GM18858 (cell line): ENCODE results near the gene RHOBTB3.
A peak's percentile ranks its signal among the peaks of the same experiment; 100 is the strongest.
"Not testable (repeated sequence)": the region's sequence is repeated elsewhere in the genome, so short reads cannot be mapped to it uniquely, and the experiment has no call there.

Experiments used
- ATAC-seq: cut with Tn5 transposase; IDR thresholded peaks from one replicate; pipeline ENCODE4 v1.9.1; 2021; ENCODE audit not compliant: unreplicated experiment

RHOBTB3 gene

DNA sequence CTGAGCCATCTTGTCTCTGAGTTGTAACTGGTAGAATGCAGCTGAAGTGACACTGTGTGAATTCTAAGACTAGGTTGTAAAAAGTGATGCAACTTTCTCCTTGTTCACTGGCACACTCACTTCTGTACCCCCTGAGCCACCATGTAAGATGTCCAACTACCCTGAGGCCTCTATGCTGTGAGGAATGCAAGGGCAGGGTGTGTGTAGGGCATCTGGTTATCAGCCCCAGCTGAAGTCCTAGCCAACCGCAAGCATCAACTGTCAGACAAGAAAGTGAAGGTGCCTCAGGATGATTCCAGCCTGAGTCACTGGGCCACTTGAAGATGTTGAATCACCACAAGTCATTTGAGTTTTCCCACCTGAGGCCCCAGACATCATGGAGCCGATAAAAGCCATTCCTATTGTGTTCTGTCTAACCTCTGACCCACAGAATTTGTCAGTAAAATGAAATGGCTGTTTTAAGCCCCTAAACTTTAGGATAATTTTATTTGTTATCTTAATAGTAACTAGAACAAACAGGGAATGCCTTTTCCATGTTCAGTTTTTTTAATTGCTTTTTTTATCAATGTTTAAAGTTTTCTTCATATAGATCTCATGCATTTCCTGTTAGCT is 18.7 kb upstream of the RHOBTB3 start:
- no peak for ATAC-seq

DNA sequence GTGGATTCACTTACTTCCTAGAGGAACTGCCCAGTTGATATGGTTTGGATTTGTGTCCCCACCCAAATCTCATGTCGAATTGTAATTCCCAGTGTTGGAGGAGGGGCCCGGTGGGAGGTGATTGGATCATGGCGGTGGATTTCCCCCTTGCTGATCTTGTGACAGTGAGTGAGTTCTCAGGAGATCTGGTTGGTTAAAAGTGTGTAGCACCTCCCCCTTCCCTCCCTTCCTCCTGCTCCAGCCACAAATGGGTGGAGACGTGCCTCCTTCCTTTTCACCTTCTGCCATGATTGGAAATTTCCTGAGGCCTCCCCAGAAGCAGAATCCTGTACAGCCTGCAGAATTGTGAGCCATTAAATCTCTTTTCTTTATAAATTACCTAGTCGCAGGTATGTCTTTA is 17.9 kb upstream of the RHOBTB3 start:
- ATAC-seq = not testable (repeated sequence)

DNA sequence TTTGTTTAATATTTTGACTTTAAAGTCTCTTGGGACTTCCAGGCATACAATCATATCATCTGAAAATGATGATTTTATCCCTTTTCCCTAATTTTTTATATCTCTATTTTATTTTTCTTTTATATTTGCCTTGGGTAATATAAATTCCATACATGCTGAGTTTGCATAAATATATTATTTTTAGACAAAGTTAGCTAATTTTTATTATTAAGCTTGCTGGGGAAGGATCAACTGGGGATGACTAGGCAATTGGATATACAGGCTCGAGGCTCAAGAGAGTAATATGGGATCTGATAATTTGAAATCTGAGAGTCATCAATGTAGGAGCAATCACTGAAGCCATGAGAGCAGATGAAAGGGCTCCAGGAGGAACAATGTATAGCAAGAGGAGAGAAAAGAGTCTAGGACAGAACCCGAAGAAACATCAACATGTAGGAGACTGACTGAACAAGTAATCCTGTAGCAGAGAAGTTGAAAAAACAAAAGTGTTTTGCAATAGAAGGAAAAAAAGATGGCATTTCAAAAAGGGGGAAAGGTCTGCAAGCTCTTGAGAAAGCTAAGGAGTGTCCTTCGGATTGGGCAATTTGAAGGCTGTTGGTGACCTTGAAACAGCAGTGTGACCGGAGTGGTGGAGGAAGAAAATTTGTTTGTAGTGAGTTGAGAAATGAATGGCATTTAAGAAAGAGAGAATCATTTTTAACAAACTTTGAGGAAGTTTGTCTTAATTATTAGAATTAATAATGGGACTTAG is 17.0 kb upstream of the RHOBTB3 start:
- ATAC-seq = no peak

DNA sequence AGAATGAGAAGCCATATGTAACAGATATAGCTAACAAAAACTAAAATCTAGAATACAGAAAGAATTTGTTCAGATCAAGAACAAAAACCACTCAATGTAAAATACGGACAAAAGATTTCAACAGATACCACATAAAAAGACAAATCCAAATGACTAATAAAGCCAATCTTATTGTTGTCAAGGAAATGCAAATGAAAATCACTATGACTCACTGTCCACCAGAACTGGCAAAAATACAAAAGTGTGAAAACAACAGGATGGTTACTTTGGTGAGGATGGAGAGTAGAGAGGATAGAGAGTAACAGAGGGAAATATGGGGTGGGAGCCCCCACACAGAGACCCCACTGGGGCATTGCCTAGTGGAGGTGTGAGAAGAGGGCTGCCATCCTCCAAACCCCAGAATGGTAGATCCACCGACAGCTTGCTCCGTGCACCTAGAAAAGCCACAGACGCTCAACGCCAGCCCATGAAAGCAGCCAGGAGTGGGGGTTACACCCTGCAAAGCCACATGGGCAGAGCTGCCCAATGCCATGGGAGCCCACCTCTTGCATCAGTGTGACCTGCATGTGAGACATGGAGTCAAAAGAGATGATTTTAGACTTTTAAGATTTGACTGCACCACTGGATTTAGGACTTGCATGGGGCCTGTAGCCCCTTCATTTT is 15.2 kb upstream of the RHOBTB3 start:
- no peak for ATAC-seq

DNA sequence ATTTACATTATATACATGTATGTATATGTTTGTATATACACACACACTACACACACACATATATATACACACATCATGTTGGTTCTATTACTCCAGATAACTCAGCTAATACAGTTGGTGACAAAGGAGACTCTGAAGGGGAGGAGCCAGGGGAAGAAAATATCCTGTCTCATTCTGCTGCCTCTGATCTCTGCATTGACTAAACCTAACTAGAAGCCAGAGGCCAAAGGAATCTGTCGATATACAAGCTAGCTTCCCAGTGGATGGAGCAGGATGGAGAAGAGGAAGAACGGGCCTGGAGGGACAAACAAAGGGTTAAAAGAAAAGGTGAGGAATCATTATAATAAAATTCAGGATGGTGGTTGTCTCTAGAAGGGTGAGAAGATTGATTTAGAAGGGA is 13.7 kb upstream of the RHOBTB3 start:
- ATAC-seq = no peak

DNA sequence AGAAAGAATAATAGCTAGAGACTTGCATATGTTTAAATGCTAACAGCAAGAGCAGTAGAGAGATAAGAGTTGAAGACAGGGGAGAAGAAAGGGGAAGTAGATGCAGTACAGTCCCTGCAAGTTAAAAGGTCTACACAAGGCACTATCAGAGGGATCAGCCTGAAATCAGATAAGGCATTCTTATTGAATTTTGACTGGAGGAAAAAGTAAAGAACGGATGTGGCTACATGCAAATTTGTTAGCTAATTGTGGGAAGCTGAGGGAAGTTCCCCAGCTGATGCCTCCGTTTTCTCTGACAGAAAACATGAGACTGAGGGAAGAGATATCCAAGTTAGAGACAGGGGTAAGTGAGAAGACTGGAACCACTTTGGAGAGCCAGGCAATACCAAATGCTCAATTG is 12.9 kb upstream of the RHOBTB3 start:
- ATAC-seq = peak; percentile 85

DNA sequence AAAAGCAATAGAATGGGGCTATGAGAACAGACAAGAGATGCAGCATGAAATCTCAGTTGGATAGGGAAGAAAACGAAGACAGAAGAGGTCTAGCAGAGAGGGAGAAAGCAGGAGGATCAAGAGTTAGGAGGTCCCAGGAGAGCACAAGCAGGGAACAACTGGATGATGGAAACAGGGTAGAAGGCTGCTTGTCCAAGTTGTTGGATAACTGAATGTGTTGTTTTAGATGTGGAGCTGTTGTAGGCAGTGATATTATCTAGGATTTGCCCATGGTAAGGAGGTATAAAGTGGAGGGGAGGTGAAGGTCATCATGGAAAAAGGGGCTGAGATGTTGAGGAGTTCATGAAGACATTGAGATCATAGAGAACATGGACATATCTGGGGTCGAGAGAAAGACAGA is 12.4 kb upstream of the RHOBTB3 start:
- ATAC-seq = no peak

DNA sequence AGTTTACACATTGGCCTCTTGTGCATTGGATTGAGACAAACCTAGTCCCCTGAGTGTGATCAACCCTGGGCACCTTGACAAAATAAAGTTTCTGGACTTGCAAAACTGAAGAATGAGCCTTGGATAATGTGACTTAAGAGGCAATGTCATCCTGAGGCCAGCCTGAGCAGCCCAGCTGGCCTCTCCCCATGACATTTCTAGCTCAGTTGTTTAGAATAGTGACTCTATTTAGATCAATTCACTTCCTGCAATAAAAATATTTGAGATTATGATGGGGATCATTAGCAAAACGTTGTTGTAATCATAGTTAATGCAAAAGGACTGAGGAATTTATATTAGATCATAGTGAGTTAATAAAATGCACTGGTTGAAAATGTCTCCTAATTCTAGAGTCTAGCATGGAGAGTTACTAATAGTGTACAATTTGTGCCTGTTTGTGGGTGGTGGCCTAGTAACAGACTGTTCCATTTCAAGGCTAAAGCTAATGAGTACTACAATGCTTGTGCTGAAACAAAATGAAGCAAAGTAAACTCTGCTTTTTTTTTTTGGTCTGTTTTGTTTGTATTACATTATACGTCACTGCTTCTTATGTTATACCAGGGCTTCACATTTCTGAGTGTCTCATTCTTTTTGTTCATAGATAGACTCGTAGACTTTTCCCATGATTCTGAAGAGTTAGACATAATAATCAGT is 10.9 kb upstream of the RHOBTB3 start:
- no peak for ATAC-seq

DNA sequence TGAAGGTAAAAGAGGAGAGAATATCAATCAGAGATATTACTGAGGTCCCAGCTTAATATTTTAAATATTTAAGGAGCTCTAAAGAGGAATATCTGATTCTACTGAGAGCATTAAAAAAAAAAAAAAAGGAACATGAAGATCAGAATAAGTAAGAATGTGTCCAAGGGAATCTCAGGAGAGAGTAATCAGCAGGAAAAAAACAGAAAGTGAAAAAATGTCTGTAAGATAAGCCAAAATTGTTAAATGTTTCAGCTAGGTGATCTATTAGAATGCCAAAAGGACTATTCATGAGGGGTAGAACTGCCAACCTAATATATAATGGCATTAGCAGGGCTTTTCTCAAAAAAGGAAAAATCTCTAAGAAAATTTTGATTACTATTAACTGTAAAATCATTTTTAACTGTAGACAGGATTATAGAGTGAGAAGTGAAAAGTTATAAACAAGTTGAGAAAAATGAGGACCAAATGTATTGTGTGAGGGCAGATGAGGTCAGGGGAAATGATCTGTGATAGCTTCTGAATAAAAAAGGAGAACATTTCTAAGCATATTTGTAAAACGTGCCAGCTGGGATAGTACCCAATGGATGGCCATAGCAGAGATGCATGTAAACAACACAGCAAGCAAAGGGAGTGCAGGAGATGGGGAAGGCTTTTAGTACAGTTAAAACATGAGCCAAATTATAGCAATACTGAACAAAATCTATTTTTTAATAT is 9.4 kb upstream of the RHOBTB3 start:
- ATAC-seq = no peak

DNA sequence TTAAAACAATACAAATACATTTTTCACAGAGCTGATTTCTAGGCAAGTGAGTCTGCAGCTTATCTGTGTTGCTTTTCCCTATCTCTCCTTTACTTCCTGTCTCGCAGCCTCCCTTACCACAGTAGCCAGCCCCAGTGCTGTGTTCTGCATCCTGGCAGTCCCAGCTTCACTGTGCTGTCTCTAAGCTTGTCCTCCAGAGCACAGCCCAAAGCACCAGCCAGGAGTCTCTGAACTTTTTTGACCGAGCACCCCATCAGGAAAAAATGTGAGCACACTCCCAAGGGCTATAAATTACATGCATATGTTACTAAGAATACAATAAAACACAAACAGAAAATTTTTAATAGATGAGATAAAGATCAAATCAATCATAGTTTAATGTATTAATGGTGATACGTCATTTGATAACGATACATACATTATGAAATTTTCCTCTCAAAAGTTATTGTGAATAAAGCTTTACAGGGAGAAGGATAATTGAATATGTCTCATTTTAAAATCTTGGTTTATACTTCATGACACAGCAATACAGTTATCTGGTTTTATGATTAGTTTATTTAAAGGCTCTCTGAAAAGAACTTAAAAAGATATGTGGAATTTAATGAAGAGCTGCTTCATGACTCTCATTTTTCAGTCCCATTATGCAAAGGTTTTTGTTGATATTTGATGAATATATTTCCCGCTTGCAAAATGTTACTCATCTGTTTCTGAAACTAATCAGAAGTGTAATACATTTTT is 7.3 kb upstream of the RHOBTB3 start:
- ATAC-seq = no peak

DNA sequence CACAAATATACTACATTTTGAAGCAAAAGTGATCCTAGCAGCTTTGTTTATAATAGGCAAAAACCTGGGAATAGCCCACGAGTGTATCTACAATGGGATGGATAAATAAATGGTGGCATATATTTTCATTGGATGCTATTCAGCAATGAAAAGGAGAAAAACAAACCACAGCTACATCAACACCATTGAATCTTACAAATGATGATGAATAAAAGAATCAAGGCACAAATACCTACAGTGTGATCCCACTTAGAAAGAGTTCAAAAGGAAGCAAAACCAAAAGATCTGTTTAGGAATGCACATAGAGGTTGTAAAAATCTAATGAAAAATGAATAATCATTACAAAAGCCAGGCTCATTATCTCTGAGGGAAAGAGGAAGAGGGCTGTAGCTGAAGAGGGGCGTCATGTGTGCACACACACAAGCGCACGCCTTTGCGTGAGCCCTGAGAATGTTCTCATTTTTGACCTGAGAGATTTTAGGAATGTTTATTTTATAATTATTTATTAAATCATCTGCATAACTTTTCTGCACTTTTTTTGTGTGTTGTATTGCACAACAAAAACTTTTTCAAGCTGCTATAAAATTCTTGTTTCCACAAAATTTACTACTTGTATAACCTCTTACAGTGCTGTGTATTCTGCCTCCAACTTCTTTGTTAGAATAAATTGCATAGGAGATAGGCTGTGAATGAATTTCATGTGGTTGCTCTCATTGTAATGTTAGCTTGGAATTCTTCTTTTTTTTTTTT is 5.9 kb upstream of the RHOBTB3 start:
- no peak for ATAC-seq

DNA sequence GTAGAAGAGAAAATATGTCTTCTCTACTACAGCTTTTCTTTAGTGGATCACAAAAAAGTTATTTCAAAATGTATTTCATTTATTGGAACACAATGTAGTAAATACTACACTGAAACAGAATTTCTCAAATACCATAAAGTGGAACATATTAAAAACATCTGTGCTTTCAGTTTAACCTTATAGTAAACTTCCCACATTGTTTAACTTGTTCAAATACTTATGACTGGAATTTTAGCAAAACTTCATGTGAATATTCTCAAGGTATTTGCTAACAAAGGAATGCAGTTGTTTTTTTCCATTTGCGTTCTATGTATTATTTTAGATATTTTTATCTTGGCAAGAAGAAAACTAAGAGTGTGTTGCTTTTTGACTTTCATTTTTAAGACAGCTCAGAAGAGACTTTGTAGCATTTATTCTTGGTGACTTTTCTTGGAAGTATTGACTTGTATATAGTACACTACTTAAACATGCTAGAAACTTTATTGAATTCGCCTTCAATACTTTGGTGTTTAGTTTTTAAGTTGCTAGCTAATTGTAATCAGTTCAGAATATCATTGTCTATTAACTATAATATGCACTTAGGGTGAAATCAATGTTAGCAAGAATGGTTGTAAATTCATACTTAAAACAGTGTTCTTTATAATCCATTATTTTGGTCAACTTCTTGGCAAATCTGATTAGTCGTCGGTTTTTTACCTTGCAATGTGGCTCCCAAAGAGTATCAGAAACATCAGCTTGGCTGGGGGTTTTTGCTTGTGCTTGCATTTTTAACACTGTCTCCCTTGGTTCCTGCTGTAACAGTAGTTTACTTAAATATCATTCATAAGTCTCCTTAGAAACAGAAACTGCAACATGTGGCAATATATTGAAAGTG is 5.0 kb upstream of the RHOBTB3 start:
- no peak for ATAC-seq

DNA sequence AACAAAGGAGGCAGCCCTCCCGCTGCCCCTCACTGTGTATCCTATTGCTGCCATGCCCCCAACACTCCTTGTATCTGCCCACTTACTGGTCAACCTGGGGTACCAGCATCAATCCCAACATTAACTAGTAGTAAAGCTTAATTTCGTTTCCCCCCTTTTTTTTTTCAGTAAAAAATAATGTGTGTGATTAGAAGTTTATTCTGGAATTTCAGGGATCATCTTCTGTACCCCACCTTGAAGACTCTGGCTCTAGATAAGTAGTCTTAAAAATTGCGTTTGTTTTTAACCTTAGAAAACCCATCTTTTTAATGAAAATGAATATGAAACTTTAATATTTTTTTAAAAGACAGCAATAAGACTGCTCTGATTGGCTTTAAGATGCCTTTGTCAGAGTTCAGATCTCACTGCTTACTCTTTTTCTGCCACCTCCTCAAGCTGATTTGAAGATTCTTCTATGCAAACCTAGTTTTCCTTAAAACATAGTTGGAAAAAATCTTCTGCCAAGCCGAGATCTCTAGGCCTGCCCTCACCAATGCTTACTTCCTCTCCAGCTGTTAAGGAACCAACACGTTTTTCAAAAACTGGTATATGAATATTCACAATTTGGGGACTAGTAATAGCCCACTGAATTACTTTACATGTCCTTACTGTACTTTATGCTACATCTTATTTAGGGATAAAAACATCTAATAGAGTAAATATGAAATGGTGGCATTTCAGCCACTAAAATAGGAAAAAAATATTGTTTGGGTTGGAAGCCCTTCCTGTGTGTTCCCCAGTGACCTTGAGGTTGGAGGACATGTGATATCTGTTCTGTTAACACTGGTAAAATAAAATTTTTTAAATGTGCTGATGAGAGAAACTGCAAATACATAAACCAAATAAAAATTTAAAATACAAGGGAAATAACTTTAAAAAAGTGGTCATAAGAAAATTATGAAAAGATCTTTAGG is 4.0 kb upstream of the RHOBTB3 start:
- ATAC-seq = no peak

DNA sequence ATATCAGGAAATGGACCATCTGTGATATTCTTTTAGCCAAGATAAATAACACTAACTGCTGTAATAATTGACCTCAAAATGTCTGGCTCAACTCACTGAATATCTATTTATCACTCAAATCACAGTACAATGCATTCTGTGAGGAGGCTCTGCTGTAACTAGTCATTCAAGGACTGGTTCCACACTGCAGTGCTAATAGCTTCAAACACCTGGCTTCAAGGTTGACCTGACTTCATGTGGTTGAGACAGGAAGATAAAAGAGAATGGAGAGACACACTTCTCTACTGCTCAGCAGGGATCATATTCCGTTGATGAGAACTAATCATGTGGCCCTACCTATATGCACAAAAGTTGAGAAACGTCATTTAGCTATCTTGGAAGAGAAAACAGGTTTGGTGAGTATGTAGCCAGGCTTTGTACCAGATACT is 3.4 kb upstream of the RHOBTB3 start:
- peak; percentile 40 for ATAC-seq

DNA sequence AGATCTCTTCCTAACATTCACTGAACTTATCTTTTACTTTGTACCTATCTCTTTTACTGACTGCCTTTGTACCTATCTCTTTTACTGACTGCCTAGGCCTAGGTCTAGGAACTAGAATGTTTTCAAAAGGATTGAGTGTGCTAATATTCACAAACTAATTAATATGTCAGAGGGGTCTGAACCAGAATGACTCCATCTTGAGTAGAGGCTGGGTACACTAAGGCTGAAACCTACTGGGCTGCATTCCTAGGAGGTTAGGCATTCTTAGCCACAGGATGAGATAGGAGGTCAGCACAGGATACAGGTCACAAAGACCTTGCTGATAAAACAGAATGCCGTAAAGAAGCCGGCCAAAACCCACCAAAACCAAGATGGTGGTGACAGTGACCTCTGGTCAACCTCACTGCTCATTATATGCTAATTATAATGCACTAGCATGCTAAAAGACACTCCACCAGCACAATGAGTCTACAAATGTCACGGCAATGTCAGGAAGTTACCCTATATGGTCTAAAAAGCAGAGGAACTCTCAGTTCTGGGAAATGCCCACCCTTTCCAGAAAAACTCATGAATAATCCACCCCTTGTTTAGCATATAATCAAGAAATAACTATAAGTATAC is 2.5 kb upstream of the RHOBTB3 start:
- no peak for ATAC-seq

DNA sequence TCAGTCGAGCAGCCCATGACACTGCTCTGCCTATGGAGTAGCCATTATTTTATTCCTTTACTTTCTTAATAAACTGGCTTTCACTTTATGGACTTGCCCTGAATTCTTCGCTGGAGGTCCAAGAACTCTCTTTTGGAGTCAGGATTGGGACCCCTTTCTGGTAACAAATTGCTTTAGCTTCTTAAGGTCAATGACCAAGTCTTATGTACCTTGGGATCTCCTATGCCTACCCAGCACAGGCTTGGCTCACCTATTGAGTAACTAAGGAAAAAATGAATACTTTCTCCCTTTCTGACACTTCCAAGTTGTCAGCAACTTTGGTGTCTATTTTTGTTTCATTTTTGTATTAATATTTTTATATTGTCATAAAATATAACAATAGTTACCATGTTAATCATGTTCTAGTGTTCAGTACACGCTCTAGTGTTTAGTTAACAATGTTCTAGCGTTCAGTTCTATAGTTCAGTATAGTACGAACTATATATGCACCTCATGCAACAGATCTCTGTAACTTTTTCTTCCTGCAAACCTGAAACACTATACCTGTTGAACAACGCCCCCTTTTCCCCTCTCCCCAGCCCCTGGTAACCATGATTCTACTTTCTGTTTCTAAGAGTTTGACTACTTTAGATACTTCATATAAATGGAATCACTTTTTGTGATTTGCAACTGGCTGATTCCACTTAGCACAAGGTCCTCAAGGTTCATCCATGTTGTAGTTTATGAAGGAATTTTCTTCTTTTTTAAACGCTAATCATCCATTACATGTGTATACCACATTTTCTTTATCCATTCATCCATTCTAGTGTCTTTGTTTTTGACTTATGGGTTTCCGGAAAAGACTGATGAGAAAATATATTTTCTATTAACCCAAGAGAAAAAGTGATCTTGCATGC is 1.8 kb upstream of the RHOBTB3 start:
- no peak for ATAC-seq
